GM12801 (cell line): ENCODE data around the gene SMAD3.

ENCODE experiments used
- TF ChIP-seq, protein P1 (sequence below): IDR thresholded peaks from one replicate; pipeline ENCODE4 v1.5.1; 2011; ENCODE audit warnings: control low read depth; ENCODE audit not compliant: insufficient read length; ENCODE audit errors: extremely low read depth

Gene SMAD3

DNA sequence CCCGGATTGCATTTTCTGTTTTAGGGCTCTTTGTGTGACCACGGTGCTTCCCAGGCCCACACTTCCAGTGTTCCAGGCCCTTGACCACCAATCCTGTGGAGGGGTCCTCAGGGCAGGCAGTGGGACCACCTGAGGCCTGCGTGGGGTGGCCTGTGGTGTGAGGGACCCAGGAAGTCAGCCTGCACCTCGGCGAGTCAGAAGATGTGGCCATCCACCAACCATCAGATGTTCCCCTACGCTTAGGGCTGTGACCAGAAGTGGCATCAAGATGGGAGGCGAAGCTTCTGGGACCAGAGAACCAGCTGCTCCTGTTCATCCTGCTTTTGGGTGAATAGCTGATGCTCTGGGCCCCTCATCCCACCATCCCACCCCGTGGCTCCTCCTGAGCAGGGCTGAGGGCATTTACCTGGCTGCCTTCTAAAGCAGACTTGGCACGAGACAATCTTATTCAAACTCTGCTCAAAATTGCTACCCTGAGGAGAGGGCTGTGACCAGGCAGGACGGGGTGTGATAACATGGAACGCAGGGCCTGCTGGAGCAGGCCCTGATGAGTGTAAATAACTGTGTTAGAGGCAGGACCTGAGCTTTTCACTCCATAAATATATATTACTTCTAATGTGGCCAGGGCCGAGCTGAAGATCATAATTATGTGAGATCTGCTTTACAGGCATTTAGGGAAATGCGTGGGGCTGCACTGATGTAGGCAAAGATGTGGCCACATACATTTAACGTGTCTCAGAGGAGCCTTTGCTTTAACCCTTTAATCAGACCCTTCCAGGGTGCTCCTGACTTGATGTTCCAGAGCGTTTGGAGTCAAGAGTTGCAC lies 28.8 kb downstream of the SMAD3 start:
- TF ChIP-seq, protein P1, sequence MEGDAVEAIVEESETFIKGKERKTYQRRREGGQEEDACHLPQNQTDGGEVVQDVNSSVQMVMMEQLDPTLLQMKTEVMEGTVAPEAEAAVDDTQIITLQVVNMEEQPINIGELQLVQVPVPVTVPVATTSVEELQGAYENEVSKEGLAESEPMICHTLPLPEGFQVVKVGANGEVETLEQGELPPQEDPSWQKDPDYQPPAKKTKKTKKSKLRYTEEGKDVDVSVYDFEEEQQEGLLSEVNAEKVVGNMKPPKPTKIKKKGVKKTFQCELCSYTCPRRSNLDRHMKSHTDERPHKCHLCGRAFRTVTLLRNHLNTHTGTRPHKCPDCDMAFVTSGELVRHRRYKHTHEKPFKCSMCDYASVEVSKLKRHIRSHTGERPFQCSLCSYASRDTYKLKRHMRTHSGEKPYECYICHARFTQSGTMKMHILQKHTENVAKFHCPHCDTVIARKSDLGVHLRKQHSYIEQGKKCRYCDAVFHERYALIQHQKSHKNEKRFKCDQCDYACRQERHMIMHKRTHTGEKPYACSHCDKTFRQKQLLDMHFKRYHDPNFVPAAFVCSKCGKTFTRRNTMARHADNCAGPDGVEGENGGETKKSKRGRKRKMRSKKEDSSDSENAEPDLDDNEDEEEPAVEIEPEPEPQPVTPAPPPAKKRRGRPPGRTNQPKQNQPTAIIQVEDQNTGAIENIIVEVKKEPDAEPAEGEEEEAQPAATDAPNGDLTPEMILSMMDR = no peak

GRCh38 chr15:67095912-67096311 lies 30.5 kb downstream of the SMAD3 start:
- TF ChIP-seq, protein P1 = no peak

DNA sequence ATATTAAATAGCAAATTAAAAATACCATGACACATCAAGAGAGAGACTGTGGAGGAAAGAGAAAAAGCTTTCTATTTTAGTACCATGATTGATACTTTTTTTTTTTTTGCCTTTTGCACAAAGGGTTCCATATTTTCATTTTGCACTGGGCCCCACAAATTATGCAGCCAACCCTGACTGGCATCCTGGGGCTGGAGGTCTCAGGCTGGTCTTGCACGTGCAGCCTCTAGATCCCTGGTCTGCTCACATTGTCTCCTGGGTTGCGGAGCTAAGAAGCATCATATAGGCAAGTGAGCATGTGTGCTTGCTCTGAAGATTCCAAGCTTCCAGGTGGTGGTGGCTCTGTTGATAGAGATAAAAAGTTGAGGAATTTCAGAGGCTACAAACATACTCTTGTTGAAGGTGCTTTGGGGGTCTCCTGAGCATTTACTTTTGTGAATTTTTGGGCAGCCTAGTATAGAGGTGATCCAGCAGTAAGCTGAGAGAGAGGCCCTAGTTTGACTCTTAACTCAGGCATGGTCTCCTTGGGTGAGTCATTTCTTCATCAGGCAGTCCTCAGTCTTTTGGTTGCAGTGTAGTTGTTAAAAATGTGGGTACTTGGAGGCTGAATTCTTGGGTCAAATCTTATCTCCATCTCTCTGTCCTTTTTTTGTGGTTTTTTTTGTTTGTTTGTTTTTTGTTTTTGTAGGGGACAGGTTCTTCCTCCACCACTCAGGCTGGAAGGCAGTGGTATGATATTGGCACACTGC lies 31.3 kb downstream of the SMAD3 start:
- TF ChIP-seq, protein P1 = no peak

- TF ChIP-seq, protein P1 = no peak
These were observed 32.0 kb downstream of the SMAD3 start for GRCh38 chr15:67097424-67097823.

GRCh38 chr15:67097930-67098740 lies 32.7 kb downstream of the SMAD3 start:
- TF ChIP-seq, protein P1 = no peak

DNA sequence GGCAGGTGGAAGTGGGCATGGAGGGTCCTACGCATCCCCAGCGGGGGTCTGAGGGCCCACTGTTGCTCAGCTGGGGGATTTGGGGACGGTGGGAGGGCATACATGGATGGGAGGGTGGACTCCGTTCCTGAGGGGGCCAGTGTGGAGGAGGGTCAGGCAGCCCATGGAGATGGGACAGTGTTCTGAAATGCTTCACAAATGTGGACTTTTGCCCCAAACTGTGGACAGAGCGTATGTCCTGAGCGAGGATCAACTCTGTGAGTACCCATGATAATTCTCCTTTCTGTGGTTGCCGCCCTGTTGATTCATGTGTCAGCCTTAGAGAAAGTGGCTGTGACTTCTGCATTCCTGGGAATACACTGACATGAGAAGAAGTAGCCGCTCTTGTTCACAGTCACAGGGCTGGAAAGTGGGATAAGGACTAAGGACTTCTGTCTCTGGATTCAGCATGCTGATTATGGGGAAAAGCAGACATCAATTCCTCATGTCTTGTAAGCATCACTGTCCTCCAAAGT lies 33.4 kb downstream of the SMAD3 start:
- TF ChIP-seq, protein P1 = no peak

GRCh38 chr15:67100124-67100791 lies 34.9 kb downstream of the SMAD3 start:
- TF ChIP-seq, protein P1 = no peak
